KMS-11 (cell line): ENCODE results near the gene DEFB124.
"Not testable (repeated sequence)": the region's sequence is repeated elsewhere in the genome, so short reads cannot be mapped to it uniquely, and the experiment has no call there.

Experiments
- H2AFZ ChIP-seq: fragments of 200-600 bp; sonication (generic); 2 replicates; pipeline ENCODE4 v1.6.1; 2016; ENCODE audit warnings: antibody characterized with exemption, mixed run types, low read depth
- H3K27ac ChIP-seq: fragments of 200-600 bp; sonication (generic); 2 replicates; pipeline ENCODE4 v1.6.1; 2016; ENCODE audit warnings: mild to moderate bottlenecking, mixed run types
- H3K27me3 ChIP-seq: fragments of 200-600 bp; sonication (generic); 2 replicates; pipeline ENCODE4 v1.6.1; 2017; ENCODE audit warnings: mild to moderate bottlenecking, low read depth, mixed run types, moderate library complexity; ENCODE audit not compliant: insufficient read depth
- H3K36me3 ChIP-seq: fragments of 200-600 bp; sonication (generic); 2 replicates; pipeline ENCODE4 v1.6.1; 2017; ENCODE audit warnings: mild to moderate bottlenecking, mixed run types; ENCODE audit not compliant: insufficient read depth
- H3K4me1 ChIP-seq: fragments of 200-600 bp; sonication (generic); 2 replicates; pipeline ENCODE4 v1.6.1; 2016; ENCODE audit warnings: mild to moderate bottlenecking, low read depth, mixed run types; ENCODE audit not compliant: poor library complexity, severe bottlenecking
- H3K4me2 ChIP-seq: fragments of 200-600 bp; sonication (generic); 2 replicates; pipeline ENCODE4 v1.7.0; 2016; ENCODE audit warnings: mild to moderate bottlenecking, mixed run types
- H3K4me3 ChIP-seq: fragments of 200-600 bp; sonication (generic); IDR thresholded peaks from 2 replicates; pipeline ENCODE4 v1.6.1; 2017; ENCODE audit warnings: low read depth, low read length, mixed read lengths; ENCODE audit not compliant: insufficient read depth
- H3K79me2 ChIP-seq: fragments of 200-600 bp; sonication (generic); 2 replicates; pipeline ENCODE4 v1.6.1; 2016; ENCODE audit warnings: low read depth, mixed run types; ENCODE audit not compliant: insufficient read depth
- H3K9ac ChIP-seq: fragments of 200-600 bp; sonication (generic); 2 replicates; pipeline ENCODE4 v1.6.1; 2016; ENCODE audit warnings: mild to moderate bottlenecking, mixed run types
- H4K20me1 ChIP-seq: fragments of 200-600 bp; sonication (generic); 2 replicates; pipeline ENCODE4 v1.6.1; 2016; ENCODE audit warnings: mild to moderate bottlenecking, mixed run types; ENCODE audit not compliant: insufficient read depth
- TF ChIP-seq, protein P1 (sequence below): fragments of 200-600 bp; sonication (generic); conservative IDR thresholded peaks from 2 replicates; pipeline ENCODE4 v1.6.1; 2017; ENCODE audit warnings: low read depth, mild to moderate bottlenecking, antibody characterized with exemption, low read length, moderate library complexity, mixed read lengths

DEFB124 gene

DNA sequence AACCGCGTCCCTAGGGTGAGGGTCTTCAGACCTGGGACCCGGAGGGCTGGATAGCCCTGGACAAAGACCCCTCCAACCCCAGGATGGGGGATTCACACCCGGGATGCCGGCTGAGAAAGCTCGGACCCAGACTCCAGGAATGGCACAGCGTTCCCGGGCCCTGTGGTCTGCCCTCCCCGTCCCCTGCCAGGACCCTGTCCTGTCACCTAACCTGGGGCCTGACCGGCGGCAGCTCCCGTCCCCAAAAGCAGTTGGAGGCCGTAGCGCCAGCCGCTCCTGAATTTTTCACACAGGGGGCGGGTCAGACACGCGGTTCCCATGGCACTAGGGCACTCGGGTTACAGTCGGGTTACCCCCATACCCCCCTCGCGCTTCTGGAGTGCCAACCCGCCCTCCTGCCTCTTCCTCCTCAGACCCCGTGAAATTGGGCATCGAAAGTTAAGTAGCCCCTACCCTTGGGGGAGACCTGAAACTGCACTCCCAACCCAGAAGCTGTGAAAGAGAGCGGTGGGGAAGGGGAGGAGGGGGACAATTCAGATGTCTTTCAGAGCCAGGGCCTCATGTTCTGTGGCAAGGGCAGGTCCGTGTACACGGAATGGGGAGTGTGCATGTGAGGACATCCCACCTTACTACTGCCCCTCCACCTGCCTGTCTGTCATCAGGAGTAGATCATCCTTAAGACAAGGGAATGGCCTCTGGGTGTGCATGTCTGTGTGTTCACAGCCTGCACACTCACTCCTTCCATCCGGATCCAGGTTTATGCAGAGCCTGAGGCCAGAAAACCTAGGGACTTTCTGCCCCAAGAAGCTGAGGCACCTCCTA is 756 bp upstream of the DEFB124 start:
- no peak overlapping the region for H3K27ac ChIP-seq
- no peaks in the 10 kb centered on the region for H4K20me1 ChIP-seq
- no peaks in the 10 kb centered on the region for H3K4me1 ChIP-seq
- H3K9ac ChIP-seq = no peak overlapping the region
- H3K4me2 ChIP-seq = no peak overlapping the region
- H3K79me2 ChIP-seq = no peaks in the 10 kb centered on the region
- no peak overlapping the region for H2AFZ ChIP-seq
- H3K4me3 ChIP-seq = no peak overlapping the region
- no peaks in the 10 kb centered on the region for H3K36me3 ChIP-seq
- H3K27me3 ChIP-seq = no peaks in the 10 kb centered on the region
- TF ChIP-seq, protein P1, sequence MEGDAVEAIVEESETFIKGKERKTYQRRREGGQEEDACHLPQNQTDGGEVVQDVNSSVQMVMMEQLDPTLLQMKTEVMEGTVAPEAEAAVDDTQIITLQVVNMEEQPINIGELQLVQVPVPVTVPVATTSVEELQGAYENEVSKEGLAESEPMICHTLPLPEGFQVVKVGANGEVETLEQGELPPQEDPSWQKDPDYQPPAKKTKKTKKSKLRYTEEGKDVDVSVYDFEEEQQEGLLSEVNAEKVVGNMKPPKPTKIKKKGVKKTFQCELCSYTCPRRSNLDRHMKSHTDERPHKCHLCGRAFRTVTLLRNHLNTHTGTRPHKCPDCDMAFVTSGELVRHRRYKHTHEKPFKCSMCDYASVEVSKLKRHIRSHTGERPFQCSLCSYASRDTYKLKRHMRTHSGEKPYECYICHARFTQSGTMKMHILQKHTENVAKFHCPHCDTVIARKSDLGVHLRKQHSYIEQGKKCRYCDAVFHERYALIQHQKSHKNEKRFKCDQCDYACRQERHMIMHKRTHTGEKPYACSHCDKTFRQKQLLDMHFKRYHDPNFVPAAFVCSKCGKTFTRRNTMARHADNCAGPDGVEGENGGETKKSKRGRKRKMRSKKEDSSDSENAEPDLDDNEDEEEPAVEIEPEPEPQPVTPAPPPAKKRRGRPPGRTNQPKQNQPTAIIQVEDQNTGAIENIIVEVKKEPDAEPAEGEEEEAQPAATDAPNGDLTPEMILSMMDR = no peak

DNA sequence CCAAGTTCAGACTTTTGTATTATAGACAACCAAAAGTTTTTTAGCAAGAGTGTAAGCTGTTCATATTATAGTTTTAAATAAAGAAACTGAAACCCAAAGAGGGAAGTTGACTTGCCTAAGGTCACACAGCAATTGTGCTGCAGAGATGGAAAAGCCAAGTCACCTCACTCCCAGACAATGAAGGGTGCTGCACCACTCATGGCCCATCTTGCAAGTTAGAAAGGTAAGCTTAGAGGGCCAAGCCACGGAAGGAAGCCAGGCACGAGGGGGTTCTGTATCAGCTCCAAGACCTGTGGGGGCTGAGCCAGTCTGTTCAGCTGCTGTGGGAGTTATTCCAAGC is 860 bp downstream of the DEFB124 start:
- Histone ChIP-seq H3K79me2 (no peaks in the 10 kb centered on the region), H3K4me1 (no peaks in the 10 kb centered on the region), H3K9ac (no peak overlapping the region), H2AFZ (no peak overlapping the region), H3K4me2 (no peak overlapping the region), H4K20me1 (no peaks in the 10 kb centered on the region), H3K27ac (no peak overlapping the region), H3K27me3 (no peaks in the 10 kb centered on the region), H3K4me3 (no peak overlapping the region), H3K36me3 (no peaks in the 10 kb centered on the region)
- TF ChIP-seq, protein P1 = no peak

DNA sequence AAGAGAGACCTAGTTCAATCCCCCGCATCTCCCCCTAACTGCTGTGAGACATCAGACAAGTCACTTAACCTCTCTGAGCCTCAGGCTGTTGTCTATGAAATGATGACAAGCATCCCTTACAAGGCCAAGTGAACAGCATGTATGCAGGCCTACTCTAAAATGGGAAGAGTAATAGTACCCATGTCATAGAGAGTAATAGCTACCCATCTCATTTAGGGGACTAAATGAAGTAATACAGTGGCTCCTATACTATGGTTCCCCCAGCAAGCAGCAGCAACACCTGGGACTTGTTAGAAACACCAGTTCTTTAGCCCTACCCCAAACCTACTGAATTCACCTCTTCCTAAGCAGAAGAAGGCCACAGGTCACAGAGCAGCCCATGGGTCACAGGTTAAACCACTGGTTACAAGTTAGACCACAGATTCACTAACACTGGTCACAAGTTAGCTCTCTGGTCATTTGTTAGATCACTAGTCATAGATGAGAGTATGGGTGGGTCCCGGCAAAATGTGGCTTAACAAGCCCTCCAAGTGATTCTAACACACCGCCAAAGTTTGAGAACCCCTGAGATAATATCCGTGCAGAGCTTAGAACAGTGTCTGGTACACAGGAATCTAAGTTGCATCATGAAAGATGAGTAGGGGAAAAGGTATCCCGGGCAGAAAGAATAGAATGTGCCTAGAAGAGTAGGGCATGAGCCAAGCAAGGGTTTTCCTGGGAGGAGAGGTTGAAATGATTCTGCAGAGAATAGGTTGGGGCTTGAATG is 1.4 kb downstream of the DEFB124 start:
- Histone ChIP-seq H3K4me3 (no peak overlapping the region), H3K27me3 (no peaks in the 10 kb centered on the region), H3K4me2 (no peak overlapping the region)

DNA sequence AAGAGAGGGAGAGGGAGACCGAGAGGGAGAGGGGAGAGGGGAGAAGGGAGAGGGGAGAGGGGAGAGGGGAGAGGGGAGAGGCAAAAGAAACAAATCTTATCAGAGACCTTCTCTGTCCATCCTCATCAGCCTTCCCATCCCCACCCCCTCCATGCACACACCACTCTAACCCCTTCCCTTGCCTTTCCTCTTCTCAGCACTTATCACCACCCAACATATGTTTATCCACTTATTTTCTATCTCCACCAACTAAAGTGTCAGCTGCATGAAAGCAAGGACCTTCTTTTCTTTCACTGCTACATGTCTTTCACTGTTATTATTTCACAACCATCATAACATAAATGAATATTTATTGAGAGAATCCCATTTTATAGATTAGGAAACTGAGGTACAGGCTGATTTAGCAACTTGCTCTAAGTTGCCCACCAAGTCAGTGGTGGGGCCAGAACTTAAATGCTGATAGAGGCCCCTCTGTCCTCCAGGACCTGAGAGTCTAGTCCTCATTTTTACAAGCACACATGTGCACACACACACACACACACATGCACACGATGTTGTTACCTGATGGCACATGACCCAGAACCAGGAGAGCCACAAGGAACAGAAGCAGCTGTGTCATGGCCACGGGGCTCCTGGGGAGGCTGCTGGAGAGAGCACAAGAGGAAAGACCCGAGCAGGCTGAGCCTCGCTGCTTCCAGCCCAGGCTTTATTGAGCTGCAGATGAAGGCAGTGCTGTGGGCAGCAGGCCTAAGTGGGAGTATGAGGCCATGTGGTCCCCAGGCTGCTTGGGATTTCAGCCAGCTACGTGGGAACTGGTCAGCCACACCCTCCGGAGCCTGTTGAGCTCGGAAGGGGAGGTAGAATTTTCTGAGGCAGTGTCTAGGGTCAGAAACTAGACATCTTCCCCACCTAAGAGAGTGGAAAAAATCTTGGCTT is 2.3 kb downstream of the DEFB124 start:
- no peaks in the 10 kb centered on the region for H3K4me1 ChIP-seq
- TF ChIP-seq, protein P1 = no peak
- H3K36me3 ChIP-seq = no peaks in the 10 kb centered on the region
- H3K27ac ChIP-seq = no peak overlapping the region
- H3K4me2 ChIP-seq = no peak overlapping the region
- no peak overlapping the region for H2AFZ ChIP-seq
- no peaks in the 10 kb centered on the region for H4K20me1 ChIP-seq
- H3K27me3 ChIP-seq = no peaks in the 10 kb centered on the region
- H3K4me3 ChIP-seq = no peak overlapping the region
- H3K79me2 ChIP-seq = no peaks in the 10 kb centered on the region
- no peak overlapping the region for H3K9ac ChIP-seq

More for the DNA sequence above, 1.4 kb downstream of the DEFB124 start:
- Histone ChIP-seq H3K27ac (no peak overlapping the region), H4K20me1 (no peaks in the 10 kb centered on the region), H3K79me2 (no peaks in the 10 kb centered on the region), H3K4me1 (no peaks in the 10 kb centered on the region), H2AFZ (no peak overlapping the region), H3K36me3 (no peaks in the 10 kb centered on the region), H3K9ac (no peak overlapping the region)
- TF ChIP-seq, protein P1 = no peak

DNA sequence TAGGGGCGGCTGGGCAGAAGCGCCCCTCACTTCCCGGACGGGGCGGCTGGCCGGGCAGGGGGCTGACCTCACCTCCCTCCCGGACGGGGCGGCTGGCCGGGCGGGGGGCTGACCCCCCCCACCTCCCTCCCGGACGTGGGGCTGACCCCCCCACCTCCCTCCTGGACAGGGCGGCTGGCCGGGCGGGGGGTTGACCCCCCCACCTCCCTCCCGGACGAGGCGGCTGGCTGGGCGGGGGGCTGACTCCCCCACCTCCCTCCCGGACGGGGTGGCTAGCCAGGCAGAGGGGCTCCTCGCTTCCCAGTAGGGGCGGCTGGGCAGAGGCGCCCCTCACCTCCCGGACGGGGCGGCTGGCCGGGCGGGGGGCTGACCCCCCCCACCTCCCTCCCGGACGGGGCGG is 4.0 kb downstream of the DEFB124 start:
- H3K27ac ChIP-seq, H3K27me3 ChIP-seq, H3K4me1 ChIP-seq: not testable (repeated sequence)

More for the DNA sequence above, 4.0 kb downstream of the DEFB124 start:
- H4K20me1 ChIP-seq, H3K36me3 ChIP-seq, H3K4me3 ChIP-seq, H3K79me2 ChIP-seq, H3K4me2 ChIP-seq, H3K9ac ChIP-seq, H2AFZ ChIP-seq: not testable (repeated sequence)
